ENCODE results near the gene FGF9. TPM values are rescaled to one million over a fixed set of nuclear protein-coding genes. Genes with fewer than 3 reads are reported as not detected.

The FGF9 gene
- polyA plus RNA-seq, 2 of the 4 experiments (the other 2 are of a cell fraction), result not detected

DNA sequence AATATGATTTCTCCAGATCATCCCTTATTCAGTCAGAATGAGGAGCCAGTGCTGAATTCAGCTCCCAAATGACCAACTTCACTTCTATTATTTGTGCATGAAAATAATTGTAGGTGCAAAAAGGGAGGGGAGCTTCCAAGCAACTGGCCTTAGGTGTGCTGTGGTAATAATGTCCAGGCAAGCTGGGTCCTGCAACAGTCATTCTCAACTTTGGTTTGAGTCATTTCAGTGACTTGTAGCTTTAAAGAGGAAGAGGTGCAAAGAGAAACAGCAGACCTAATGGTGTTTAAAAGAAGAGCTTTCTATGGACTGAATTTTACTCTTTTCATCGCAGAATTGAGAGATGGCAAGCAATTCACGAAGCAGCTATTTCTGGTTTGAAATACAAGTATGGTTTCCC lies 29.2 kb upstream of the FGF9 start:
- CTCF ChIA-PET, result interaction anchor here (0.9 to 1.3 kb wide), 2 partner anchors 32 to 1115 kb away, joined by 3 to 5 read pairs; no protein-coding TSS in a partner anchor
- FAIRE-seq, result no peak

DNA sequence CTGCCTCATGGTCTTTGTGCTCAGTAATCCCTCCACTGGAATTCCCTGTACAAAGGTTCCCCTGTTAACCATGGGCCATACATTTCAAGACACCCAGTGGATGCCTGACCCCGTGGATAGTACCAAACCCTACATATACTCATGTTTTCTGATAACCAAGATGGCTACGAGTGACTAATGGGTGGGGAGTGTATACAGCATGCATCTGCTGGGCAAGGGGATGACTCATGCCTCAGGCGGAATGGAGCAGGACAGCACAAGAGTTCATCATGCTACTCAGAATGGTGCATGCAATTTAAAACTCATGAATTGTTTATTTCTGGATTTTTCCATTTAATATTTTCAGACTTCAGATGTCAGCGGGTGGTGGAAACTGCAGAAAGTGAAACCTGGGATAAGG lies 13.3 kb upstream of the FGF9 start:
- WGBS (ENCODE audit: missing lambda C conversion rate), result 24% methylated on average over 4 of the region's 4 CpGs
- CTCF ChIA-PET, result interaction anchor here (1.0 kb wide), 1 partner anchor 12 kb away, joined by 3 read pairs; no protein-coding TSS in a partner anchor
- Histone ChIP-seq H3K4me2 (no peak overlapping the region), H3K27ac (no peak overlapping the region), H3K4me1 (no peaks in the 10 kb centered on the region), H3K4me3 (no peak overlapping the region), H3K9me3 (no peaks in the 10 kb centered on the region)
- ATAC-seq (peak; percentile 66 to 67; a peak in 5 of 6 replicates), FAIRE-seq (no peak), DNase-seq (ENCODE audit: low read depth in 1 of 2, low spot score in 1 of 2) (no peak)
- POLR2A ChIA-PET, result no interaction called here
- TF ChIP-seq HEYL (CRISPR knock-in tag; IDR thresholded peaks at IDR 0.05) (no peak), MAFK (IDR thresholded peaks at IDR 0.05; ENCODE audit: partially characterized antibody) (no peak), FOSL2 (IDR thresholded peaks at IDR 0.05) (no peak), FOSL2 (CRISPR knock-in tag; IDR thresholded peaks at IDR 0.05) (0 out of 2 replicates have a peak, but pooled peaks have one; percentile 16), SMC3 (IDR thresholded peaks at IDR 0.05) (no peak), MAZ (IDR thresholded peaks at IDR 0.05; ENCODE audit: borderline replicate concordance, low read depth, low read length) (no peak), TFCP2L1 (CRISPR knock-in tag; IDR thresholded peaks at IDR 0.05) (no peak)
- TF ChIP-seq, protein P1, sequence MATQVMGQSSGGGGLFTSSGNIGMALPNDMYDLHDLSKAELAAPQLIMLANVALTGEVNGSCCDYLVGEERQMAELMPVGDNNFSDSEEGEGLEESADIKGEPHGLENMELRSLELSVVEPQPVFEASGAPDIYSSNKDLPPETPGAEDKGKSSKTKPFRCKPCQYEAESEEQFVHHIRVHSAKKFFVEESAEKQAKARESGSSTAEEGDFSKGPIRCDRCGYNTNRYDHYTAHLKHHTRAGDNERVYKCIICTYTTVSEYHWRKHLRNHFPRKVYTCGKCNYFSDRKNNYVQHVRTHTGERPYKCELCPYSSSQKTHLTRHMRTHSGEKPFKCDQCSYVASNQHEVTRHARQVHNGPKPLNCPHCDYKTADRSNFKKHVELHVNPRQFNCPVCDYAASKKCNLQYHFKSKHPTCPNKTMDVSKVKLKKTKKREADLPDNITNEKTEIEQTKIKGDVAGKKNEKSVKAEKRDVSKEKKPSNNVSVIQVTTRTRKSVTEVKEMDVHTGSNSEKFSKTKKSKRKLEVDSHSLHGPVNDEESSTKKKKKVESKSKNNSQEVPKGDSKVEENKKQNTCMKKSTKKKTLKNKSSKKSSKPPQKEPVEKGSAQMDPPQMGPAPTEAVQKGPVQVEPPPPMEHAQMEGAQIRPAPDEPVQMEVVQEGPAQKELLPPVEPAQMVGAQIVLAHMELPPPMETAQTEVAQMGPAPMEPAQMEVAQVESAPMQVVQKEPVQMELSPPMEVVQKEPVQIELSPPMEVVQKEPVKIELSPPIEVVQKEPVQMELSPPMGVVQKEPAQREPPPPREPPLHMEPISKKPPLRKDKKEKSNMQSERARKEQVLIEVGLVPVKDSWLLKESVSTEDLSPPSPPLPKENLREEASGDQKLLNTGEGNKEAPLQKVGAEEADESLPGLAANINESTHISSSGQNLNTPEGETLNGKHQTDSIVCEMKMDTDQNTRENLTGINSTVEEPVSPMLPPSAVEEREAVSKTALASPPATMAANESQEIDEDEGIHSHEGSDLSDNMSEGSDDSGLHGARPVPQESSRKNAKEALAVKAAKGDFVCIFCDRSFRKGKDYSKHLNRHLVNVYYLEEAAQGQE (IDR thresholded peaks at IDR 0.05), result no peak
- TF ChIP-seq, protein P2, sequence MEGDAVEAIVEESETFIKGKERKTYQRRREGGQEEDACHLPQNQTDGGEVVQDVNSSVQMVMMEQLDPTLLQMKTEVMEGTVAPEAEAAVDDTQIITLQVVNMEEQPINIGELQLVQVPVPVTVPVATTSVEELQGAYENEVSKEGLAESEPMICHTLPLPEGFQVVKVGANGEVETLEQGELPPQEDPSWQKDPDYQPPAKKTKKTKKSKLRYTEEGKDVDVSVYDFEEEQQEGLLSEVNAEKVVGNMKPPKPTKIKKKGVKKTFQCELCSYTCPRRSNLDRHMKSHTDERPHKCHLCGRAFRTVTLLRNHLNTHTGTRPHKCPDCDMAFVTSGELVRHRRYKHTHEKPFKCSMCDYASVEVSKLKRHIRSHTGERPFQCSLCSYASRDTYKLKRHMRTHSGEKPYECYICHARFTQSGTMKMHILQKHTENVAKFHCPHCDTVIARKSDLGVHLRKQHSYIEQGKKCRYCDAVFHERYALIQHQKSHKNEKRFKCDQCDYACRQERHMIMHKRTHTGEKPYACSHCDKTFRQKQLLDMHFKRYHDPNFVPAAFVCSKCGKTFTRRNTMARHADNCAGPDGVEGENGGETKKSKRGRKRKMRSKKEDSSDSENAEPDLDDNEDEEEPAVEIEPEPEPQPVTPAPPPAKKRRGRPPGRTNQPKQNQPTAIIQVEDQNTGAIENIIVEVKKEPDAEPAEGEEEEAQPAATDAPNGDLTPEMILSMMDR (IDR thresholded peaks at IDR 0.05), result no peak
- TF ChIP-seq, protein P3, sequence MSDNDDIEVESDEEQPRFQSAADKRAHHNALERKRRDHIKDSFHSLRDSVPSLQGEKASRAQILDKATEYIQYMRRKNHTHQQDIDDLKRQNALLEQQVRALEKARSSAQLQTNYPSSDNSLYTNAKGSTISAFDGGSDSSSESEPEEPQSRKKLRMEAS (IDR thresholded peaks at IDR 0.05), result no peak

More for the DNA sequence above, 29.2 kb upstream of the FGF9 start:
- POLR2A ChIA-PET, result no interaction called here
- TF ChIP-seq KDM5A (IDR thresholded peaks at IDR 0.05), result no peak
- no peak for TF ChIP-seq ZC3H11A (IDR thresholded peaks at IDR 0.05)
- TF ChIP-seq CEBPB (IDR thresholded peaks at IDR 0.05), result no peak
- TF ChIP-seq, protein P4, sequence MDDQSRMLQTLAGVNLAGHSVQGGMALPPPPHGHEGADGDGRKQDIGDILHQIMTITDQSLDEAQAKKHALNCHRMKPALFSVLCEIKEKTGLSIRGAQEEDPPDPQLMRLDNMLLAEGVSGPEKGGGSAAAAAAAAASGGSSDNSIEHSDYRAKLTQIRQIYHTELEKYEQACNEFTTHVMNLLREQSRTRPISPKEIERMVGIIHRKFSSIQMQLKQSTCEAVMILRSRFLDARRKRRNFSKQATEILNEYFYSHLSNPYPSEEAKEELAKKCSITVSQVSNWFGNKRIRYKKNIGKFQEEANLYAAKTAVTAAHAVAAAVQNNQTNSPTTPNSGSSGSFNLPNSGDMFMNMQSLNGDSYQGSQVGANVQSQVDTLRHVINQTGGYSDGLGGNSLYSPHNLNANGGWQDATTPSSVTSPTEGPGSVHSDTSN (IDR thresholded peaks at IDR 0.05), result no peak
- TF ChIP-seq, protein P5, sequence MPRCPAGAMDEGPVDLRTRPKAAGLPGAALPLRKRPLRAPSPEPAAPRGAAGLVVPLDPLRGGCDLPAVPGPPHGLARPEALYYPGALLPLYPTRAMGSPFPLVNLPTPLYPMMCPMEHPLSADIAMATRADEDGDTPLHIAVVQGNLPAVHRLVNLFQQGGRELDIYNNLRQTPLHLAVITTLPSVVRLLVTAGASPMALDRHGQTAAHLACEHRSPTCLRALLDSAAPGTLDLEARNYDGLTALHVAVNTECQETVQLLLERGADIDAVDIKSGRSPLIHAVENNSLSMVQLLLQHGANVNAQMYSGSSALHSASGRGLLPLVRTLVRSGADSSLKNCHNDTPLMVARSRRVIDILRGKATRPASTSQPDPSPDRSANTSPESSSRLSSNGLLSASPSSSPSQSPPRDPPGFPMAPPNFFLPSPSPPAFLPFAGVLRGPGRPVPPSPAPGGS (IDR thresholded peaks at IDR 0.05), result no peak
- H3K9me3 ChIP-seq, result no peaks in the 10 kb centered on the region
- DNase-seq (ENCODE audit: low read depth in 1 of 2, low spot score in 1 of 2) (no peak), ATAC-seq (no peak)
- H3K4me2 ChIP-seq, result no peak overlapping the region
- WGBS (ENCODE audit: missing lambda C conversion rate), result 39% methylated on average over 2 of the region's 2 CpGs
- H3K4me1 ChIP-seq, result peaks cover 10% of the 10 kb centered on the region; the same call in 2 of the 3 replicates
- H3K4me3 ChIP-seq, result no peak overlapping the region
- H3K27ac ChIP-seq, result no peak overlapping the region

DNA sequence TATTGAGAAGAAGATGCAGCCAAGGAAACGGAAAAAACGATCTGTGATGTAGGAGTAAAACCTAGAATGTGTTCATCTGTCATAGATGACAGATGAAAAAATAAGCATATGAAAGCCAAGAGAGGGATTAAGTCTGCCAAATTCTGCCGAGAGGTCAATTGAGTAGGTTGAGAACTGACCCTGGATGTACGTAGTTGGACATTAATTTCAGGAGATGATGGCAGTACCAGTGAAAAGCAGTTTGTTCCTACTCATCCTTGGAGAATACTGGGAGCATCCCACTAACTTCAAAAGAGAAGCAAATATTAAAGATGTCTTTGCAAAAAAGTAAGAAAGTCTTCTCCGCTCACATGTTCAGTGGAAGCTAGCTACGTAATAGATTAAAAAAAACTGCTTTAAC lies 11.8 kb upstream of the FGF9 start:
- ATAC-seq (no peak), DNase-seq (ENCODE audit: low read depth in 1 of 2, low spot score in 1 of 2) (no peak), FAIRE-seq (no peak)
- H3K4me1 ChIP-seq, result peaks cover 3% of the 10 kb centered on the region; the same call in 1 of the 3 replicates
- WGBS (ENCODE audit: missing lambda C conversion rate), result 17% methylated on average over 6 of the region's 6 CpGs
- H3K9me3 ChIP-seq, result no peaks in the 10 kb centered on the region
- H3K4me2 ChIP-seq, result no peak overlapping the region
- no peak overlapping the region for H3K27ac ChIP-seq
- ChIA-PET CTCF (interaction anchor here (1.1 kb wide), 1 partner anchor 21 kb away, joined by 3 read pairs; no protein-coding TSS in a partner anchor), POLR2A (no interaction called here)
- no peak overlapping the region for H3K4me3 ChIP-seq
- TF ChIP-seq TFCP2L1 (CRISPR knock-in tag; IDR thresholded peaks at IDR 0.05) (no peak), TP53 (CRISPR knock-in tag; IDR thresholded peaks at IDR 0.05) (no peak), MAZ (IDR thresholded peaks at IDR 0.05; ENCODE audit: borderline replicate concordance, low read depth, low read length) (no peak), ZNF302 (CRISPR knock-in tag; IDR thresholded peaks at IDR 0.05) (no peak), RFX5 (IDR thresholded peaks at IDR 0.05) (no peak), JUN (IDR thresholded peaks at IDR 0.05) (no peak), EHMT2 (IDR thresholded peaks at IDR 0.05; ENCODE audit: low read depth) (no peak)
- TF ChIP-seq, protein P4 (IDR thresholded peaks at IDR 0.05), result no peak
- TF ChIP-seq, protein P1 (IDR thresholded peaks at IDR 0.05), result no peak

All from A549 (cell line).